HG02981 (cell line): Measurements from ENCODE around the gene MT1G.
"Not testable (repeated sequence)": the region's sequence is repeated elsewhere in the genome, so short reads cannot be mapped to it uniquely, and the experiment has no call there.

Experiments
- ATAC-seq: cut with Tn5 transposase; IDR thresholded peaks from one replicate; pipeline ENCODE4 v1.9.1; 2021; ENCODE audit warnings: mild to moderate bottlenecking, moderate library complexity; ENCODE audit not compliant: unreplicated experiment

The MT1G gene

DNA sequence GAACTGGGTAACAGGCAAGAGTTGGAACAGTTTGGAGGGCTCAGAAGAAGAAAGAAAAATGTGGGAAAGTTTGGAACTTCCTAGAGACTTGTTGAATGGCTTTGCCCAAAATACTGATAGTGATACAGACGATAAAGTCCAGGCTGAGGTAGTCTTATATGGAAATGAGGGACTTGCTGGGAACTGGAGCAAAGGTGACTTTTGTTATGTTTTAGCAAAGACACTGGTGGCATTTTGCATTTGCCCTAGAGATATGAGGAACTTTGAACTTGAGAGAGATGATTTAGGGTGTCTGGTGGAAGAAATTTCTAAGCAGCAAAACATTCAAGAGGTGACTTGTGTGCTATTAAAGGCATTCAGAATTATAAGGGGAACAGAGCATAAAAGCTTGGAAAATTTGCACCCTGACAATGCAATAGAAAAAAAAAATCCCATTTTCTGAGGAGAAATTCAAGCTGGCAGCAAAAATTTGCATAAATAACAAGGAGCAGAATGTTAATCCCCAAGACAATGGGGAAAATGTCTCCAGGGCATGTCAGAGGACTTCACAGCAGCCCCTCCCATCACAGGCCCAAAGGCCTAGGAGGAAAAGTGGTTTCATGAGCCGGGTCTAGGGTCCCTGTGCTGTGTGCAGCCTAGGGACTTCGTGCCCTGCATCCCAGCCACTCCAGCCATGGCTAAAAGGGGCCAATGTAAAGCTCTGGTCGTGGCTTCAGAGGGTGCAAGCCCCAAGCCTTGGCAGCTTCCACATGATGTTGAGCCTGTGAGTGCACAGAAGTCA lies 46.0 kb downstream of the MT1G start:
- not testable (repeated sequence) for ATAC-seq

DNA sequence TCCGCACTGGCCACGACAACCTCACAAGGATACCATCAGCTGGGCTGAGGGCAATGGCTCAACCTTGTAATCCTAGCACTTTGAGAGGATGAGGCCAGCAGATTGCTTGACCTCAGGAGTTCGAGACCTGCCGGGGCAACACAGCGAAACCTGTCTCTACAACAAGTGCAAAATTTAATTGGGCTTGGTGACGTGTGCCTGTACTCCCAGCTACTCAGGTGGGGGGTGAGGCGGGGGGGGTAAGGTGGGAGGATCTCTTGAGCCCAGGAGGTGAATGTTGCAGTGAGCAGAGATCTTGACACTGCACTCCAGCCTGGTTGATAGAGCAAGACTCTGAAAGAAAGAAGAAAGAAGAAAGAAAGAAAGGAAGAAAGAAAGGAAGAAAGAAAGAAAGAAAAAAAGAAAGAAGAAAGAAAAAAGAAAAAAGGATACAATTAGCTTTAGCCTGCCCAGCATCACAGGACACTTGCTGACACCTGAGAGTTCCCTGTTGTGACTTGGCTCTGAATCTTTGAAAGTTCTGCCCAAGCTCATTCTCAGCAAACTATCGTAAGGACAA lies 47.4 kb downstream of the MT1G start:
- ATAC-seq, result no peak

DNA sequence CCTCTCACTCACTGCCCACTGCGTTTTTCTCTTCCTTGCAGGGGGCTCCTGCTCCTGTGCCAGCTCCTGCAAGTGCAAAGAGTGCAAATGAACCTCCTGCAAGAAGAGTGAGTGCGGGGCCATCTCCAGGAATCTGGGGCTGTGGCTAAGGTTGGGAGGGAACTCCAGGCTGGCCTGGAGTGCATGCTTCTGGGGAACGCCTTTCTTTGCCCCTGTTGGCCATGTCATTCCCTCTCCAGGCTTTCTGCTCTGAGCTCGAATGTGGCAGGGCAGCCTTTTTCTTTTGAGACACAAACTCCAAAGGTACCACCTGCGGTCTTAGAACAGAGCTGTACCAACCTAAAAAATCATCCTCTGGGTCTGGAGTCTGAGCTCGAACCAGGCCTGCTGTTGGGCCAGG lies 49.7 kb downstream of the MT1G start:
- no peak for ATAC-seq

DNA sequence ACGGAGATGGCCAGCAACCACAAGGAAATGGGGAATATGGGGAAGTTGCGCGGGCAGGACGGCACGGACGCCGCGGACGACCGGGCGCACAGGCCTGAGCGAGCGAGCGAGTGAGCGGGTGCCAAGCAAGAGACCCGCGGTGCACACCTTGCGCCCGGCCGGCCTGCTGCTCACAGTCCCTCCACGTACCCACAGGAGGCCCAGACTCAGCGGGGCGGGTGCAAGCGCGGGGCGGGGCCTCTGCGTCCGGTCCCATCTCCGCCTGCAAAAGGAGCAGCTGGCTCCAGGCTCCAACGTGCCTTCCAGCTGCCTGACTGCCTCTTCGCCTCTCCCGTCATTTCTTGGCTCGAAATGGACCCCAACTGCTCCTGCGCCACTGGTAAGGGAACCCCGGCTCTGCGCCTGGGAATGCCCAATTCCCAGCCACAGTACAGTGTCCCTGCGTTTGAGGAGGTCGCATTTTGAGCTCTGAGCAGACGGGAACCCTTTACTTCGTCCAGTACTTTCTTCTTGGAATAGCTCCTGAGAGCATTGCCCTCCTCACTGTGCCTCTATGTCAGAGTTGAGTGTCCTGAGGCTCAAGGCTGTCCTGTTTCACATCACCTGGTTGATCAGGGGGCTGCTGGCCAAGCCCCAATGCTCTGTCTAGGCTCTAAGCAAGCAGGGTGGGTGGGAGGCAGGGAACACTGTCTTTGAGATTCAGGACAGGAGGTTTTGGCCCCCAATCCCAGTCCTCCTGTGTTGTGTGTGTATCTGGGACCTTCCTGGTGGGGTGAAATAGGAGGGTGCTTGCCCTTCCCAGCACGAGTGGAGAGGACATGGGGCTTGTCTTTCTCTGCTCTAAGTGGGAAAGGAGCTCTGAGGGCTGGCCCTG lies 50.4 kb downstream of the MT1G start:
- no peak for ATAC-seq
